Muscle layer of colon (tissue), 2 donors: ENCODE measurements around the gene FITM2.
"Not testable (repeated sequence)": the region's sequence is repeated elsewhere in the genome, so short reads cannot be mapped to it uniquely, and the experiment has no call there.

Source experiments
- H3K27ac ChIP-seq: one replicate; pipeline ENCODE4 v1.7.0; 2013; ENCODE audit warnings: low read depth, mild to moderate bottlenecking, low read length, moderate library complexity
- H3K27me3 ChIP-seq, 2 donors: one replicate each; pipeline ENCODE4 v1.7.0; 2013; ENCODE audit warnings: low read length in 2 of 2, mild to moderate bottlenecking in 2 of 2; ENCODE audit not compliant: insufficient read depth in 2 of 2, control insufficient read depth in 1 of 2
- H3K36me3 ChIP-seq: one replicate; pipeline ENCODE4 v1.7.0; 2013; ENCODE audit warnings: mild to moderate bottlenecking, low read length; ENCODE audit not compliant: insufficient read depth
- H3K4me1 ChIP-seq: one replicate; pipeline ENCODE4 v1.7.0; 2013; ENCODE audit warnings: mild to moderate bottlenecking, low read length; ENCODE audit not compliant: insufficient read depth
- H3K4me3 ChIP-seq, 2 donors: one replicate each; pipeline ENCODE4 v1.7.0; 2013; ENCODE audit warnings: low read length in 2 of 2, low read depth in 1 of 2, mild to moderate bottlenecking in 1 of 2, moderate library complexity in 1 of 2
- H3K9ac ChIP-seq: one replicate; pipeline ENCODE4 v1.7.0; 2013; ENCODE audit warnings: low read length
- H3K9me3 ChIP-seq: one replicate; pipeline ENCODE4 v1.7.0; 2013; ENCODE audit warnings: mild to moderate bottlenecking, low read length
- donor health status: abdominal sarcoma.
- donor health status: Adenocarcinoma of cecum.

The FITM2 gene

DNA sequence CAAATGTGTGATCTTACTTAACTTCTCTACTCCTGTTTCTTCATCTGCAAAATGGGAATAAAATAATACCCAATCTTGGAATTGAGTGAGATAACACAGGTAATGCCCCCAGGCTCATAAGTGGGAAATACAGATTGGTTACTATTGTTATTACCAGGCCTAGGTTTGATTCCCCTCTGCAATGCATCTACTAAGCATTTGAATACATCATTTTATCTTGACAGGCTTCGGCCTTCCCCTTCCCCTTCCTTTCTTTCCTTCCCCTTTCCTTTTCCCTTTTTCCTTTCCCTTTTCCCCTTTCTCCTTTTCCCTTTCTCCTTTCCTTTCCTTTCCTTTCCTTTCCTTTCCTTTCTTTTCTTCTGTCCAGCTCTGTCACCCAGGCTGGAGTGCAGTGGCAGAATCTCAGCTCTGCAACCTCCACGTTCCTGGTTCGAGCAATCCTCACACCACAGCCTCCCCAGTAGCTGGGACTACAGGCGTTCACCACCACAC, 37.2 kb upstream of the FITM2 start:
- H3K4me1 ChIP-seq = no peaks in the 10 kb centered on the region
- H3K36me3 ChIP-seq = no peaks in the 10 kb centered on the region
- no peak overlapping the region for H3K27ac ChIP-seq
- H3K9ac ChIP-seq = no peak overlapping the region
- H3K9me3 ChIP-seq = no peaks in the 10 kb centered on the region
- no peaks in the 10 kb centered on the region for H3K27me3 ChIP-seq
- no peak overlapping the region for H3K4me3 ChIP-seq

DNA sequence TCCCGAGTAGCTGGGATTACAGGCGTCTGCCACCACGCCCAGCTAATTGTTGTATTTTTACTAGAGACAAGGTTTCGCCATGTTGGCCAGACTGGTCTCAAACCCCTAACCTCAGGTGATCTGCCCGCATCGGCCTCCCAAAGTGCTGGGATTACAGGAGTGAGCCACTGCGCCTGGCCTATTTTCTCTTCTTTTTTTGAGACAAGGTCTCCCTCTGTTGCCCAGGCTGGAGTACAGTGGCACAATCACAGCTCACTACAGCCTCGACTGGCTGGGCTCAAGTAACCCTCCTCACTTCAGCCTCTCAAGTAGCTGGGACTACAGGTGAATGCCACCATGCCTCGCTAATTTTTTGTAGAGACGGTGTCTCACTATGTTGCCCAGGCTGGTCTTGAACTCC, 34.9 kb upstream of the FITM2 start:
- H3K27me3 ChIP-seq, H3K36me3 ChIP-seq, H3K4me1 ChIP-seq, H3K4me3 ChIP-seq, H3K9ac ChIP-seq, H3K9me3 ChIP-seq, H3K27ac ChIP-seq: not testable (repeated sequence)

DNA sequence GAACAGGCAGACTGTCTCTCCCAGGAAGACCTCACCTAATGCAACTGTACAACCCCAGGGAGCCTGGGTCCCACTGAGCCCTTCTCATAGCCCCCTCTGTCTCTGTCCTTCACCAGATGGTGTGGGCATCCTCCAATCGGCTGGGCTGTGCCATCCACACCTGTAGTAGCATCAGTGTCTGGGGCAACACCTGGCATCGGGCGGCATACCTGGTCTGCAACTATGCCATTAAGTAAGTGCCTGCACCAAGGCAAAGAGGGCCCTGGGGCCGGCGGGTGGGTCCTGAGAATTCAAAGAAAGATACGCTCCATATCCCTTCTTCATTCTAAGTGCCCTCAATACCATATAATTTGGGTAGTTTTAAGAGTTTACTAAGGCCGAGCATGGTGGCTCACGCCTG, 34.1 kb upstream of the FITM2 start:
- Histone ChIP-seq H3K27me3 (no peaks in the 10 kb centered on the region), H3K4me1 (no peaks in the 10 kb centered on the region), H3K9me3 (no peaks in the 10 kb centered on the region), H3K9ac (no peak overlapping the region), H3K27ac (no peak overlapping the region), H3K36me3 (no peaks in the 10 kb centered on the region), H3K4me3 (no peak overlapping the region)

DNA sequence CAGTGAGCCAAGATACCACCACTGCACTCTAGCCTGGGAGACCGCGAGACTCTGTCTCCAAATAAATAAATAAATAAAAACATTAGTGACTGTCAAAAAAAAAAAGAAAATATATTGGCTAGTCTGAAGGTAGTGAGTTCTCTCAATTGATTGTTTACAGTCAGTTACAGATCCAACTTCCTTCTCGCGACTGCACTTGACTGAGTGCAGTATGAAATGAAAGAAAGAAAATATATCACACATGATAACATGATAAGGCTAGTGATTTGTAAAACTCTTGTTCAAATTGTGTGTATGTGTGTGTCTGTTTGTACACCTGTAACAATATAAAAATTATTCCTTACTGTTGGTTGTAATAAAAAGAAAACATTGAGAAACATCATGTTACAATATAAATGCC, 33.7 kb upstream of the FITM2 start:
- Histone ChIP-seq H3K27me3 (no peaks in the 10 kb centered on the region), H3K9me3 (no peaks in the 10 kb centered on the region), H3K36me3 (no peaks in the 10 kb centered on the region), H3K27ac (no peak overlapping the region), H3K4me3 (no peak overlapping the region), H3K4me1 (no peaks in the 10 kb centered on the region), H3K9ac (no peak overlapping the region)

DNA sequence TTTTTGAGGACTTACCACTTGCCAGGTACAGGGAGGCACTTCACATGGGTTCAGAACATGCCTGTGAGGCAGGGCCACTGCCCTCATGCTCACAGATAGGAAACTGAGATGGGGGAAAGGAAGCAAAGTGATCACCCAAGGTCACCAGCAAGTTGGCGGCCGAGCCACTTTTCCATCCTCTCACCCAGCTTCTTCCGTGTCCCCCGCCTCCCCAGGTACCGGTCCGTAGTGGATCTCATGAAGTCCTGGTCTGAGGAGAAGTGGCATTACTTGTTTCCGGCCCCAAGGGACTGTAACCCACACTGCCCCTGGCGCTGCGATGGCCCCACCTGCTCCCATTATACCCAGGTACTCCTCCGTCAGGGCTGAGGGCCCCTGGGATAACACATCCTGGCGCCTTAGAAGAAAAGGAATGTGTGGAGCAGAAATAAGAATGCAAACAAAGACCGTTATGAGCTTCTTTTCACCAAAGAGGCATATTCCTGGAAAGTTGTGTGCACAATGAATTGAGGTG, 32.2 kb upstream of the FITM2 start:
- Histone ChIP-seq H3K4me3 (no peak overlapping the region), H3K36me3 (no peaks in the 10 kb centered on the region), H3K4me1 (no peaks in the 10 kb centered on the region), H3K9me3 (no peaks in the 10 kb centered on the region), H3K9ac (no peak overlapping the region), H3K27ac (no peak overlapping the region), H3K27me3 (no peaks in the 10 kb centered on the region)

DNA sequence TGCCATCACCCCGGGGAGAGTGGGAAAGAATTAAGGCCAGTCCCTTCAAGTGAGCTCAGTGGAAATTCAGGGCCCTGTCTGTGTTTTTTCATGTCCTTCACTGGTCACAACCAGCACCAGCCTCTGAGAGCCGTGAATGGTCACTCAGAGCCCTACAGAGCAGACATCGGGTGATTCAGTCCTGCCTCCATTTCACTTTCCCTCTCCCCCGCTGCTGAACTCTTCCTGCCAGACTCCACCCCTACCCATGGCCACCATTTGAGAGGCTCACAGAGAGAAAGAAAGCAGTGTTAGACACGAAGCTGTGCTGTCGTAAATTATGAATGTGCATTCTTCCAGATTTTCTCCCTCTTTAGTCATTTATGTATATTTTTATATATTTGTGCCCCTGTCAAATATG, 31.2 kb upstream of the FITM2 start:
- no peak overlapping the region for H3K27ac ChIP-seq

DNA sequence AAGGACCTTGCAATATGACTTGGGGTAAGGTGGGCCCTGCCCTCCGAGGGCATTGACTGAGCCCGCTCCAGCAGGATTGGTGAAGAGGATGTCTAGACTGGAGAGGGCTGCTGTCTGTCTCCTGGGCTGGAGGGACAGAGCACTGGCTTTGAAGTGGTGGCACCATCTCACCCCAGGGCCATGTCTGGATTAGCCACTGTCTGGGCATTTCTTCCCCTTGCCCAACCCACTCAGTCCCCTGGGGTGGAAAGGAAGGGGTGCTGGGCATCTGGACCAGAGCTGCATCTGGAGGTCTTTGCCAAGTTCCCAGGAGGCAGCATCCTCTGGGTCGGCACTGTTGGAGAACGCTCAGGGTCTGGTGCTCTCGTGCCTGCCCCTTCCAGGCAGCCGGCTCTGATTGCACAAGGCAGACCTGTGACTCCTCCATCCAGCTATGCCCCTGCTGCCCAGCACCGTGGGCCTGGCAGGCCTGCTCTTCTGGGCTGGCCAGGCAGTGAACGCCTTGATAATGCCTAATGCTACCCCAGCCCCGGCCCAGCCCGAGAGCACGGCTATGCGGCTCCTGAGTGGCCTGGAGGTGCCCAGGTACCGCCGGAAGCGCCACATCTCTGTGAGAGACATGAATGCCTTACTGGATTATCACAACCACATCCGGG, 25.9 kb upstream of the FITM2 start, which contains the start of gene R3HDML:
TSS of gene R3HDML (plus strand) at position 319 of the 656 bp plus-strand sequence. CDS start at position 434, 115 bp downstream.
- Histone ChIP-seq H3K27ac (no peak within 1 kb of the TSS), H3K9me3 (no peaks in the 10 kb centered on the region), H3K4me1 (no peaks in the 10 kb centered on the region), H3K4me3 (no peak within 1 kb of the TSS), H3K27me3 (peaks cover 0 to 7% of the 10 kb centered on the region in 2 donors), H3K9ac (no peak within 1 kb of the TSS), H3K36me3 (no peaks in the 10 kb centered on the region)

More for the DNA sequence above, 31.2 kb upstream of the FITM2 start:
- no peak overlapping the region for H3K4me3 ChIP-seq
- H3K4me1 ChIP-seq = no peaks in the 10 kb centered on the region
- no peaks in the 10 kb centered on the region for H3K36me3 ChIP-seq
- H3K9me3 ChIP-seq = no peaks in the 10 kb centered on the region
- H3K9ac ChIP-seq = no peak overlapping the region
- H3K27me3 ChIP-seq = peaks cover 0 to 5% of the 10 kb centered on the region in 2 donors

DNA sequence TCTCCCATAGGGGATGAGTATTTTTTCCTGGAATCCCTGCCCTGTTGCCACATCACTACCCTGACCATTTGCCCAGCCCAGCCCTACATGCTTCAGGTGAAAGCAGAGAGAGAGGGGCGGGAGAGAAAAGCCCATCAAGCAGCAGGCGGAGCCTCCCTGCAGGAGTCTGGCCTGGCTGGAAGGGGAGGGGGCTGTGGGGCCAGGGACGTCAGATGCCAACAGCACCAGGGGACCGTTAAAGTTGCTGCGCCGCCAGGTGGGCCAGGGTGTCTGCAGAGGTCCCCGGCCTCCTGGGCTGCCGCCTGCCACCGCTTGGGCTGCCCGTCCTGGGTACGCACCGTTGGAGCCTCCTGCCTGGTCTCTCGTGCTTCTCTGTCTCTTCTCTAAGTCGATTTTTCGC, 25.1 kb upstream of the FITM2 start:
- Histone ChIP-seq H3K4me3 (no peak overlapping the region), H3K36me3 (no peaks in the 10 kb centered on the region), H3K9me3 (no peaks in the 10 kb centered on the region), H3K27ac (no peak overlapping the region), H3K27me3 (peaks cover 0 to 7% of the 10 kb centered on the region in 2 donors), H3K9ac (no peak overlapping the region), H3K4me1 (no peaks in the 10 kb centered on the region)

DNA sequence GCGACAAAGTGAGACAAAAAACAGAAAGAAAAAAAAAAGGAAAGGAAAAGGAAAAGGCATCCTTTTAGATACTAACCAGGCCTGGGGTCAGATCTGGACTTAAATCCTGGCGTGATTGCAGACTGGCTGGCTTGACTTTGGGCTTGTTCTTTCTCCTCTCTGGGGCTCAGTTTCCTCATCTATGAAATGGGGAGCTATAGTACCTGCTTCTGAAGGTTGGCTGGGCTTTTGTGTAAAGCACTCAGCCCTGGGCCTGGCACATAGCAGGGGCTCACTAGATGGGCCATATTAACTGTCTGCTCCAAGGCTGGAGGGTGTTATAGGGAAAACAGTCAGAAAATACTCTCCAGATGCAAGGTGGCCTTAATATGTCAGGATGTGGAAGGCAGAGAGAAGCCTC, 24.7 kb upstream of the FITM2 start:
- Histone ChIP-seq H3K9ac (no peak overlapping the region), H3K36me3 (no peaks in the 10 kb centered on the region), H3K9me3 (no peaks in the 10 kb centered on the region), H3K4me3 (no peak overlapping the region), H3K27me3 (peaks cover 0 to 7% of the 10 kb centered on the region in 2 donors), H3K4me1 (no peaks in the 10 kb centered on the region), H3K27ac (no peak overlapping the region)

DNA sequence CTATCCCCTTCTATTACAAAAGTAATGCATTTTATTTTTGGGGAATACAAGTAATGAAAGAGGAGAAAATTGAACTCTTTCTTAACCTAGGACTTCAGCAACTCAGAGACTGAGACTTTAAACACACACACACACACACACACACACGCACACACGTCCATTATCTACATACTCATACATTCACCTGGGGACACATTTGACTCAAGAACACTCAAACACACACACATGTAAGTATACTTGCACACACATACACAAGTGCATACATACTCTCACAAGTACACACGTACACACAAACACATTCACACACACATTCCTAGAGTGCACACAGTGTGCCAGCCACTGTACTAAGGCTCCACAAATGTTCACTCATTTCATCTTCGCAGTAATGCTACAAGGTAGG, 23.7 kb upstream of the FITM2 start:
- Histone ChIP-seq H3K27ac (no peak overlapping the region), H3K36me3 (no peaks in the 10 kb centered on the region), H3K9me3 (no peaks in the 10 kb centered on the region), H3K27me3 (peaks cover 0 to 7% of the 10 kb centered on the region in 2 donors), H3K4me1 (no peaks in the 10 kb centered on the region), H3K4me3 (no peak overlapping the region), H3K9ac (no peak overlapping the region)

DNA sequence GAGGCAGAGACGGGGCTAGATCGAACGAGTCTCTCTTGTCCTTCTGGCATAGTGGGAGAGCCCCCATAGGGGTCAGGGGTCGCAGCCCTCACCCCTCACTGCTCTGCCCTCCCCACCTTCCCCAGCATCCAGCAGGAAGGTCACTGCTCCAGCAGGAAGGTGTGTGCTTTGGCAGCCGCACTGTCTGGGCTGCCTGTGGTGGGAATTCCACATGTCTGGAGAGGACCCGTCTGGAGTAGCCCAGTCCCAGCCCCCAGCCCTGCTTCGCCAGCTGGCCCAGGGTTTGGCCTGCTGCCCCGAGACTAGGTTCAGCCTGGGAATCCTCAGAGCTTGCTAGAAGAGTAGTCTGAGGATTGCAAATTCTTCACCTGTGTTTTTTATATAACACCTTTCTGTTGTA, 23.3 kb upstream of the FITM2 start:
- no peaks in the 10 kb centered on the region for H3K4me1 ChIP-seq
- no peak overlapping the region for H3K27ac ChIP-seq
- no peaks in the 10 kb centered on the region for H3K36me3 ChIP-seq
- H3K9ac ChIP-seq = no peak overlapping the region
- peaks cover 0 to 7% of the 10 kb centered on the region in 2 donors for H3K27me3 ChIP-seq
- no peak overlapping the region for H3K4me3 ChIP-seq
- no peaks in the 10 kb centered on the region for H3K9me3 ChIP-seq

DNA sequence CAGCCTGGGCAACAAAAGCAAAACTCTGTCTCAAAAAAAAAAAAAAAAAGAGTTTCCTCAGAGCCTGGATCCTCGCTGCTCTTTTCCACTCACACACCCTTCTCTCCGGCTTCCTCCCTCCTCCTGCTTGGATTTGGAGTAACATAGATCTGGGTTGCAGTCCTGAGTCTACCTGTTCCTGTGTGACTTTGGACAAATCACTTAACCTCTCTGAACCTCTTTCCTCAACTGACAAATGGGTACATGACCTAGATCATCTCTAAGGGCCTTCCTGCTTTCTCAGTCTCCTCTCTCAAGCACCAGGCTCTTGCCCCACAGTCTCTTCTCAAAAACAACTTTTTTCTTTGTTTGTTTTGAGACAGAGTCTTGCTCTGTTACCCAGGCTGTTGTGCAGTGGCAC, 20.2 kb upstream of the FITM2 start:
- Histone ChIP-seq H3K4me3 (no peak overlapping the region), H3K27me3 (peaks cover 0 to 10% of the 10 kb centered on the region in 2 donors)

More for the DNA sequence above, 20.2 kb upstream of the FITM2 start:
- no peak overlapping the region for H3K9ac ChIP-seq
- H3K36me3 ChIP-seq = no peaks in the 10 kb centered on the region
- H3K4me1 ChIP-seq = no peaks in the 10 kb centered on the region
- H3K27ac ChIP-seq = no peak overlapping the region
- no peaks in the 10 kb centered on the region for H3K9me3 ChIP-seq
